PC-3 (cell line): Measurements from ENCODE around the gene SMIM22. TPM values are rescaled to one million over a fixed set of nuclear protein-coding genes. Genes with fewer than 3 reads are reported as not detected.

ENCODE experiments used
- ATAC-seq: fragments of 200-7000 bp; cut with Tn5 transposase; 2 replicates; pipeline ENCODE4 v1.9.1; 2020; ENCODE audit warnings: mild to moderate bottlenecking, moderate library complexity
- BruUV-seq: library from RNA; stranded (reverse); fragments of 400-500 nt; replicated peaks from 2 replicates; lab custom pipeline; 2021; lab: Mats Ljungman, UMichigan
- CTCF ChIA-PET: fragments of 300-600 bp; sonication (Branson Sonifier 250); formaldehyde crosslinking; loops from one replicate; lab custom pipeline; 2022; ENCODE audit warnings: antibody characterized with exemption; lab: Charles Lee
- POLR2A ChIA-PET: fragments of 300-600 bp; sonication (Branson Sonifier 250); formaldehyde crosslinking; loops from one replicate; lab custom pipeline; 2022; ENCODE audit warnings: antibody characterized with exemption; ENCODE audit not compliant: unreplicated experiment; lab: Charles Lee
- DNase-seq: peaks from one replicate; pipeline ENCODE4 v3.0.0-alpha.2; 2015
- H2AFZ ChIP-seq: fragments of 300-600 bp; sonication (generic); 2 replicates; pipeline ENCODE4 v1.6.0; 2016; ENCODE audit warnings: antibody characterized with exemption, low read length
- H3F3A ChIP-seq: fragments of 300-600 bp; sonication (generic); one replicate; pipeline ENCODE4 v1.6.0; 2017; ENCODE audit warnings: antibody characterized with exemption, low read length, control low read depth, mild to moderate bottlenecking; ENCODE audit not compliant: unreplicated experiment
- H3K27ac ChIP-seq: fragments of 300-600 bp; sonication (generic); 2 replicates; pipeline ENCODE4 v1.5.1; 2016; ENCODE audit warnings: mild to moderate bottlenecking, low read length
- H3K27me3 ChIP-seq: fragments of 300-600 bp; sonication (generic); 2 replicates; pipeline ENCODE4 v1.6.1; 2016; ENCODE audit warnings: low read length, mixed read lengths
- H3K36me3 ChIP-seq: fragments of 300-600 bp; sonication (generic); 2 replicates; pipeline ENCODE4 v1.6.1; 2016; ENCODE audit warnings: low read depth, mixed run types, low read length, mixed read lengths
- H3K4me1 ChIP-seq: fragments of 300-600 bp; sonication (generic); 2 replicates; pipeline ENCODE4 v1.5.1; 2016; ENCODE audit warnings: low read length; ENCODE audit not compliant: insufficient read depth
- H3K4me2 ChIP-seq: fragments of 300-600 bp; sonication (generic); 2 replicates; pipeline ENCODE4 v1.6.0; 2016; ENCODE audit warnings: low read length
- H3K4me3 ChIP-seq: fragments of 300-600 bp; sonication (generic); 2 replicates; pipeline ENCODE4 v1.5.1; 2016; ENCODE audit warnings: mild to moderate bottlenecking, low read length, mixed read lengths
- H3K79me2 ChIP-seq: fragments of 300-600 bp; sonication (generic); 2 replicates; pipeline ENCODE4 v1.6.1; 2017; ENCODE audit warnings: low read length, mixed read lengths
- H3K9ac ChIP-seq: fragments of 300-600 bp; sonication (generic); 2 replicates; pipeline ENCODE4 v1.6.0; 2016; ENCODE audit warnings: mild to moderate bottlenecking, low read length
- H3K9me2 ChIP-seq: fragments of 300-600 bp; sonication (generic); replicated peaks from 2 replicates; pipeline ENCODE4 v1.6.1; 2016; ENCODE audit warnings: mixed run types, low read length, mixed read lengths
- H3K9me3 ChIP-seq: fragments of 300-600 bp; sonication (generic); 2 replicates; pipeline ENCODE4 v1.6.1; 2016; ENCODE audit warnings: low read length, mixed read lengths
- H4K20me1 ChIP-seq: fragments of 300-600 bp; sonication (generic); 2 replicates; pipeline ENCODE4 v1.6.1; 2016; ENCODE audit warnings: low read length, mixed read lengths
- CTCF ChIP-seq: fragments of 300-600 bp; sonication (generic); conservative IDR thresholded peaks from 2 replicates; pipeline ENCODE4 v1.5.1; 2017; ENCODE audit warnings: antibody characterized with exemption, low read depth, mild to moderate bottlenecking, low read length
- EZH2 ChIP-seq: fragments of 300-600 bp; sonication (generic); IDR thresholded peaks from one replicate; pipeline ENCODE4 v1.6.1; 2017; ENCODE audit warnings: antibody characterized with exemption, mild to moderate bottlenecking, low read length; ENCODE audit not compliant: unreplicated experiment
- EZH2phosphoT487 ChIP-seq: fragments of 300-600 bp; sonication (generic); IDR thresholded peaks from 2 replicates; pipeline ENCODE4 v1.6.1; 2018; ENCODE audit warnings: mild to moderate bottlenecking, antibody characterized with exemption, low read length, borderline replicate concordance
- intact Hi-C: fragments of 100-400 bp; cut with micrococcal nuclease; formaldehyde crosslinking; loops from 2 replicates; pipeline ENCODE4 v1.9.0; 2023
- total RNA-seq: library from RNA; depleted of rRNA; stranded (reverse); fragments of >200 nt; gene quantifications from 2 replicates; pipeline ENCODE4 v1.2.3, GENCODE V29; 2014

The SMIM22 gene
- total RNA-seq, 1 experiment from 2014 or later: not detected

- Histone ChIP-seq H3K4me2 (no peak overlapping the region), H4K20me1 (no peaks in the 10 kb centered on the region), H2AFZ (no peak overlapping the region), H3K36me3 (no peaks in the 10 kb centered on the region), H3K79me2 (no peaks in the 10 kb centered on the region), H3K27me3 (no peaks in the 10 kb centered on the region), H3K9me2 (no peaks in the 10 kb centered on the region), H3K9ac (no peak overlapping the region), H3K27ac (no peak overlapping the region), H3K9me3 (no peaks in the 10 kb centered on the region), H3F3A (no peaks in the 10 kb centered on the region), H3K4me3 (no peak overlapping the region), H3K4me1 (no peaks in the 10 kb centered on the region)
- intact Hi-C loops: no loop called here
- no TSS peak for BruUV-seq
- DNase-seq (no peak), ATAC-seq (no peak)
- CTCF ChIA-PET: no interaction called here
- TF ChIP-seq EZH2 (no peak), EZH2phosphoT487 (no peak), CTCF (no peak)
- POLR2A ChIA-PET: no interaction called here
Measured at GRCh38 chr16:4788910-4789309, 6.3 kb upstream of the SMIM22 start.

DNA sequence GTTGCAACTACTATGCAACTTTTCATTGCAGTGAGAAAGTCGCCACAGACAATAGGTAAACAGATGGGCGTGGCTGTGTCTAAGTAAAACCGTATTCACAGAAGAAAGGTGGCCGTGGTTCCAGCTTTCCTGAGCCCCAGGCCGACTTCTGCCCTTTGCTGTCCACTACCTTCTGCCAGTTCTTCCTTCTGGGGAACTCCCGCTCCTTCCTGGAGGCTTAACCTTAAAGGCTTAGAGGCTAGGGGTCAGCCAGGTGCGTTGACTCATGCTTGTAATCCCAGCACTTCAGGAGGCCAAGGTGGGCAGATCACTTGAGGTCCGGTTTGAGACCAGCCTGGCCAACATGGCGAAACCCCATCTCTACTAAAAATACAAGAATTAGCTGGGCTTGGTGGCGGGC lies 4.9 kb upstream of the SMIM22 start:
- no peak for TF ChIP-seq EZH2phosphoT487
- no peak for TF ChIP-seq CTCF
- no peak for TF ChIP-seq EZH2
- CTCF ChIA-PET: no interaction called here
- Histone ChIP-seq H3K27ac (no peak overlapping the region), H3K79me2 (no peaks in the 10 kb centered on the region), H3K4me3 (no peak overlapping the region), H4K20me1 (no peaks in the 10 kb centered on the region), H3F3A (no peaks in the 10 kb centered on the region), H3K4me2 (no peak overlapping the region), H2AFZ (no peak overlapping the region), H3K9me2 (no peaks in the 10 kb centered on the region), H3K9me3 (no peaks in the 10 kb centered on the region), H3K9ac (no peak overlapping the region), H3K4me1 (no peaks in the 10 kb centered on the region), H3K27me3 (no peaks in the 10 kb centered on the region), H3K36me3 (no peaks in the 10 kb centered on the region)
- ATAC-seq: no peak
- DNase-seq: no peak
- POLR2A ChIA-PET: no interaction called here
- intact Hi-C loops: no loop called here
- BruUV-seq: no TSS peak

DNA sequence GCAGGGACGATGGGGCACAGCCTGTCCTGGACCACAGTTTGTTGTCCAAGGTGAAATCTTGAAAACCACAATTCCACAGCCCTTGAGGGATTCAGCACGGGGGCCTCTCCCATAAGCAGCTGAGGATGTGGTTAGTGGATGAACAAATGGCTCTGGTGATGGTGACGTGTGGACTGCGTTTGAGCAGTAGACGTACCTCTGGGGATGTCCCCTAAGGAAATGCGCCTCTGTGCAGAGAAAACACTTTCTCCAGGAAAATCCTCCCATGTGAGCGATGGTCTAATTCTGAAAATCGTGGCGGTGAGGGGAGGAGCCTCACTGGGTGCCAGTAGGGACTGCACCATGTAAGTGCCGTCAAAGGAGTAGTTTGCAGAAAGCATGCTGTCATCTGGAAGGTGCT lies 4.3 kb upstream of the SMIM22 start:
- ATAC-seq: no peak
- TF ChIP-seq EZH2 (no peak), EZH2phosphoT487 (no peak), CTCF (no peak)
- CTCF ChIA-PET: no interaction called here
- no TSS peak for BruUV-seq
- Histone ChIP-seq H3K36me3 (no peaks in the 10 kb centered on the region), H3F3A (no peaks in the 10 kb centered on the region), H3K9me3 (no peaks in the 10 kb centered on the region), H3K79me2 (no peaks in the 10 kb centered on the region), H3K9me2 (no peaks in the 10 kb centered on the region), H3K4me3 (no peak overlapping the region), H4K20me1 (no peaks in the 10 kb centered on the region), H2AFZ (no peak overlapping the region), H3K4me2 (no peak overlapping the region), H3K4me1 (no peaks in the 10 kb centered on the region), H3K9ac (no peak overlapping the region), H3K27me3 (no peaks in the 10 kb centered on the region), H3K27ac (no peak overlapping the region)
- intact Hi-C loops: no loop called here
- POLR2A ChIA-PET: no interaction called here
- no peak for DNase-seq
